PFSK-1 (cell line): ENCODE data around the gene RPS6KA5.

Experiments used
- POLR2AphosphoS5 ChIP-seq: IDR thresholded peaks from 2 replicates; pipeline ENCODE4 v1.6.1; 2012; ENCODE audit warnings: low read depth, mild to moderate bottlenecking, control low read depth, low read length, moderate library complexity
- REST ChIP-seq, 2 experiments: IDR thresholded peaks; 2 replicates each; pipeline versions ENCODE4 v1.6.1 to v1.8.0; 2011 to 2012; ENCODE audit warnings: low read depth in 2 of 2, low read length in 2 of 2, control low read depth in 1 of 2, inconsistent platforms in 1 of 2, mild to moderate bottlenecking in 1 of 2, moderate library complexity in 1 of 2; ENCODE audit not compliant: insufficient read depth in 1 of 2
- SIN3A ChIP-seq: IDR thresholded peaks from 2 replicates; pipeline ENCODE4 v1.6.1; 2012; ENCODE audit warnings: mild to moderate bottlenecking, low read length, moderate library complexity, borderline replicate concordance; ENCODE audit not compliant: insufficient read depth
- TAF1 ChIP-seq: IDR thresholded peaks from 2 replicates; pipeline ENCODE4 v1.6.1; 2012; ENCODE audit warnings: low read length, control low read depth, borderline replicate concordance; ENCODE audit not compliant: insufficient read depth

- TF ChIP-seq POLR2AphosphoS5, result no peak
- TF ChIP-seq REST (IDR thresholded peaks at IDR 0.05; ENCODE audit: insufficient read depth in 1 of 2, low read depth in 2 of 2, low read length in 2 of 2), result no peak
- TF ChIP-seq TAF1, result no peak
- no peak for TF ChIP-seq SIN3A
These were observed 223.1 kb downstream of the RPS6KA5 start for GRCh38 chr14:90837355-90837754.
